Osteoblast (primary cell): ENCODE results near the gene MT1G. TPM values are rescaled to one million over a fixed set of nuclear protein-coding genes. Genes with fewer than 3 reads are reported as not detected.
A peak's percentile ranks its signal among the peaks of the same experiment; 100 is the strongest.

ENCODE experiments used
- DNase-seq: peaks from one replicate; pipeline ENCODE4 v3.0.0; 2011; ENCODE audit warnings: low spot score, mixed read lengths; ENCODE audit not compliant: insufficient read length; ENCODE audit errors: missing footprints
- H2AFZ ChIP-seq: 2 replicates; pipeline ENCODE4 v1.6.0; 2011; ENCODE audit warnings: mild to moderate bottlenecking, low read length
- H3K27ac ChIP-seq: 2 replicates; pipeline ENCODE4 v1.5.1; 2011; ENCODE audit warnings: mild to moderate bottlenecking, low read depth, low read length, moderate library complexity
- H3K27me3 ChIP-seq: 2 replicates; pipeline ENCODE4 v1.6.0; 2012; ENCODE audit warnings: mild to moderate bottlenecking, control low read depth, inconsistent platforms, low read length, moderate library complexity; ENCODE audit not compliant: insufficient read depth
- H3K36me3 ChIP-seq: 2 replicates; pipeline ENCODE4 v1.5.1; 2011; ENCODE audit warnings: mild to moderate bottlenecking, low read length, control low read depth, moderate library complexity; ENCODE audit not compliant: insufficient read depth
- H3K4me1 ChIP-seq: 2 replicates; pipeline ENCODE4 v1.5.1; 2011; ENCODE audit warnings: mild to moderate bottlenecking, low read length, control low read depth, moderate library complexity; ENCODE audit not compliant: insufficient read depth
- H3K4me2 ChIP-seq: 2 replicates; pipeline ENCODE4 v1.6.0; 2011; ENCODE audit warnings: mild to moderate bottlenecking, low read length; ENCODE audit not compliant: insufficient read depth
- H3K4me3 ChIP-seq: fragments of 200-600 bp; sonication (generic); 3 replicates; pipeline ENCODE4 v1.5.1; 2012; ENCODE audit warnings: mild to moderate bottlenecking, low read length, inconsistent platforms; ENCODE audit not compliant: insufficient read depth
- H3K79me2 ChIP-seq: 2 replicates; pipeline ENCODE4 v1.6.0; 2012; ENCODE audit warnings: mild to moderate bottlenecking, low read length, control low read depth, inconsistent platforms; ENCODE audit not compliant: insufficient read depth
- H3K9me3 ChIP-seq: 2 replicates; pipeline ENCODE4 v1.5.1; 2011; ENCODE audit warnings: low read depth, low read length, control low read depth
- H4K20me1 ChIP-seq: 2 replicates; pipeline ENCODE4 v1.6.0; 2012; ENCODE audit warnings: mild to moderate bottlenecking, low read length, control low read depth; ENCODE audit not compliant: insufficient read depth
- CTCF ChIP-seq: IDR thresholded peaks from 2 replicates; pipeline ENCODE4 v1.5.1; 2011; ENCODE audit warnings: mild to moderate bottlenecking, low read depth, low read length, moderate library complexity; ENCODE audit errors: extremely low read depth
- total RNA-seq: library from RNA; depleted of rRNA; stranded (reverse); fragments of >200 nt; gene quantifications from 2 replicates; pipeline ENCODE4 v1.2.3, GENCODE V29; 2012

The MT1G gene
- total RNA-seq, 1 donor = not detected

- Histone ChIP-seq H3K4me3 (no peak overlapping the region), H3K4me2 (no peak overlapping the region), H4K20me1 (no peaks in the 10 kb centered on the region), H3K27me3 (no peaks in the 10 kb centered on the region), H3K27ac (no peak overlapping the region), H3K9me3 (no peaks in the 10 kb centered on the region), H2AFZ (no peak overlapping the region), H3K4me1 (peaks cover 8% of the 10 kb centered on the region), H3K79me2 (peaks cover 5% of the 10 kb centered on the region), H3K36me3 (no peaks in the 10 kb centered on the region)
- no peak for DNase-seq
- TF ChIP-seq CTCF = no peak
Observed at GRCh38 chr16:56620339-56620897, 47.4 kb downstream of the MT1G start.

DNA sequence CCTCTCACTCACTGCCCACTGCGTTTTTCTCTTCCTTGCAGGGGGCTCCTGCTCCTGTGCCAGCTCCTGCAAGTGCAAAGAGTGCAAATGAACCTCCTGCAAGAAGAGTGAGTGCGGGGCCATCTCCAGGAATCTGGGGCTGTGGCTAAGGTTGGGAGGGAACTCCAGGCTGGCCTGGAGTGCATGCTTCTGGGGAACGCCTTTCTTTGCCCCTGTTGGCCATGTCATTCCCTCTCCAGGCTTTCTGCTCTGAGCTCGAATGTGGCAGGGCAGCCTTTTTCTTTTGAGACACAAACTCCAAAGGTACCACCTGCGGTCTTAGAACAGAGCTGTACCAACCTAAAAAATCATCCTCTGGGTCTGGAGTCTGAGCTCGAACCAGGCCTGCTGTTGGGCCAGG is 49.7 kb downstream of the MT1G start:
- Histone ChIP-seq H3K27me3 (no peaks in the 10 kb centered on the region), H4K20me1 (no peaks in the 10 kb centered on the region), H3K79me2 (no peaks in the 10 kb centered on the region), H2AFZ (no peak overlapping the region), H3K4me2 (peak overlapping the region; percentile 89), H3K9me3 (no peaks in the 10 kb centered on the region), H3K4me3 (no peak overlapping the region), H3K36me3 (no peaks in the 10 kb centered on the region), H3K27ac (no peak overlapping the region), H3K4me1 (peaks cover 27% of the 10 kb centered on the region)
- no peak for DNase-seq
- no peak for TF ChIP-seq CTCF

DNA sequence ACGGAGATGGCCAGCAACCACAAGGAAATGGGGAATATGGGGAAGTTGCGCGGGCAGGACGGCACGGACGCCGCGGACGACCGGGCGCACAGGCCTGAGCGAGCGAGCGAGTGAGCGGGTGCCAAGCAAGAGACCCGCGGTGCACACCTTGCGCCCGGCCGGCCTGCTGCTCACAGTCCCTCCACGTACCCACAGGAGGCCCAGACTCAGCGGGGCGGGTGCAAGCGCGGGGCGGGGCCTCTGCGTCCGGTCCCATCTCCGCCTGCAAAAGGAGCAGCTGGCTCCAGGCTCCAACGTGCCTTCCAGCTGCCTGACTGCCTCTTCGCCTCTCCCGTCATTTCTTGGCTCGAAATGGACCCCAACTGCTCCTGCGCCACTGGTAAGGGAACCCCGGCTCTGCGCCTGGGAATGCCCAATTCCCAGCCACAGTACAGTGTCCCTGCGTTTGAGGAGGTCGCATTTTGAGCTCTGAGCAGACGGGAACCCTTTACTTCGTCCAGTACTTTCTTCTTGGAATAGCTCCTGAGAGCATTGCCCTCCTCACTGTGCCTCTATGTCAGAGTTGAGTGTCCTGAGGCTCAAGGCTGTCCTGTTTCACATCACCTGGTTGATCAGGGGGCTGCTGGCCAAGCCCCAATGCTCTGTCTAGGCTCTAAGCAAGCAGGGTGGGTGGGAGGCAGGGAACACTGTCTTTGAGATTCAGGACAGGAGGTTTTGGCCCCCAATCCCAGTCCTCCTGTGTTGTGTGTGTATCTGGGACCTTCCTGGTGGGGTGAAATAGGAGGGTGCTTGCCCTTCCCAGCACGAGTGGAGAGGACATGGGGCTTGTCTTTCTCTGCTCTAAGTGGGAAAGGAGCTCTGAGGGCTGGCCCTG is 50.4 kb downstream of the MT1G start:
- DNase-seq = peak; percentile 88
- Histone ChIP-seq H3K9me3 (no peaks in the 10 kb centered on the region), H3K79me2 (no peaks in the 10 kb centered on the region), H4K20me1 (no peaks in the 10 kb centered on the region), H3K4me2 (peak overlapping the region; percentile 89), H3K27ac (peak overlapping the region; percentile 56), H3K4me1 (peaks cover 31% of the 10 kb centered on the region), H3K27me3 (no peaks in the 10 kb centered on the region), H2AFZ (peak overlapping the region; percentile 96), H3K4me3 (peak overlapping the region; percentile 69), H3K36me3 (no peaks in the 10 kb centered on the region)
- TF ChIP-seq CTCF = no peak

Other genes with a start within 250 kb of the MT1G start
- 279 and 339 TPM in 2 replicates for gene AMFR, start 242.5 kb downstream of the MT1G start, total RNA-seq
- 58.6 and 64.5 TPM in 2 replicates for gene NUDT21, start 216.7 kb downstream of the MT1G start, total RNA-seq
- gene OGFOD1, start 216.5 kb downstream of the MT1G start, total RNA-seq = 39.2 and 47.4 TPM in 2 replicates
- 62.2 and 77.5 TPM in 2 replicates for gene BBS2, start 148.0 kb downstream of the MT1G start, total RNA-seq
- gene MT4, start 103.0 kb downstream of the MT1G start, total RNA-seq = not detected in 2 replicates
- gene MT3, start 78.5 kb downstream of the MT1G start, total RNA-seq = not detected in 2 replicates
- 33.7 and 43.9 TPM in 2 replicates for gene MT2A, start 59.5 kb downstream of the MT1G start, total RNA-seq
- gene MT1E, start 42.3 kb downstream of the MT1G start, total RNA-seq = 105 and 119 TPM in 2 replicates
- gene MT1M, start 35.4 kb downstream of the MT1G start, total RNA-seq = 8.5 and 8.7 TPM in 2 replicates
- gene MT1A, start 29.4 kb downstream of the MT1G start, total RNA-seq = 0.59 TPM in 1 of 2 replicates, not detected in the other
- not detected in 2 replicates for gene MT1B, start 16.2 kb downstream of the MT1G start, total RNA-seq
- 2.1 and 3.3 TPM in 2 replicates for gene MT1F, start 10.1 kb downstream of the MT1G start, total RNA-seq
- gene MT1H, start 1.7 kb upstream of the MT1G start, total RNA-seq = not detected in 2 replicates
- gene MT1X, start 14.4 kb upstream of the MT1G start, total RNA-seq = 81.4 and 86.0 TPM in 2 replicates
- 36.8 and 40.5 TPM in 2 replicates for gene NUP93, start 62.1 kb upstream of the MT1G start, total RNA-seq
- not detected in 2 replicates for gene SLC12A3, start 197.1 kb upstream of the MT1G start, total RNA-seq